Astrocyte (in vitro differentiated cells and primary cell): Measurements from ENCODE around the gene SH3D21. TPM values are rescaled to one million over a fixed set of nuclear protein-coding genes. Genes with fewer than 3 reads are reported as not detected.

Experiments used
- DNase-seq: peaks from one replicate; pipeline ENCODE4 v3.0.0-alpha.2; 2010; ENCODE audit warnings: low read depth
- FAIRE-seq: peaks from 2 replicates; lab custom pipeline; 2011; peaks lifted over from hg19 to GRCh38; lab: Jason Lieb, UNC
- H2AFZ ChIP-seq: 2 replicates; pipeline ENCODE4 v1.6.0; 2012; ENCODE audit warnings: low read depth, low read length, inconsistent platforms
- H3K27ac ChIP-seq: 2 replicates; pipeline ENCODE4 v1.5.1; 2011; ENCODE audit warnings: low read depth, low read length, inconsistent platforms
- H3K27me3 ChIP-seq: 2 replicates; pipeline ENCODE4 v1.6.0; 2011; ENCODE audit warnings: low read length, inconsistent platforms; ENCODE audit not compliant: insufficient read depth
- H3K36me3 ChIP-seq: 2 replicates; pipeline ENCODE4 v1.5.1; 2011; ENCODE audit warnings: low read length, inconsistent platforms; ENCODE audit not compliant: insufficient read depth
- H3K4me1 ChIP-seq: 2 replicates; pipeline ENCODE4 v1.5.1; 2011; ENCODE audit warnings: low read length, inconsistent platforms; ENCODE audit not compliant: insufficient read depth
- H3K4me2 ChIP-seq: 2 replicates; pipeline ENCODE4 v1.6.0; 2012; ENCODE audit warnings: low read length, inconsistent platforms
- H3K4me3 ChIP-seq: 2 replicates; pipeline ENCODE4 v1.5.1; 2011; ENCODE audit warnings: low read depth, mild to moderate bottlenecking, low read length, inconsistent platforms; ENCODE audit not compliant: insufficient read depth
- H3K79me2 ChIP-seq: 2 replicates; pipeline ENCODE4 v1.6.0; 2012; ENCODE audit warnings: mild to moderate bottlenecking, low read length, inconsistent platforms; ENCODE audit not compliant: insufficient read depth
- H3K9ac ChIP-seq: 2 replicates; pipeline ENCODE4 v1.6.0; 2012; ENCODE audit warnings: mild to moderate bottlenecking, low read length, inconsistent platforms
- H3K9me3 ChIP-seq: 2 replicates; pipeline ENCODE4 v1.5.1; 2012; ENCODE audit warnings: low read depth, mild to moderate bottlenecking, low read length, inconsistent platforms; ENCODE audit not compliant: insufficient read depth
- H4K20me1 ChIP-seq: 2 replicates; pipeline ENCODE4 v1.6.0; 2012; ENCODE audit warnings: low read length, inconsistent platforms; ENCODE audit not compliant: insufficient read depth
- H3K27ac Mint-ChIP-seq: one replicate; pipeline ENCODE4 v1.8.0; 2021; ENCODE audit warnings: mild to moderate bottlenecking, mixed read lengths; ENCODE audit not compliant: unreplicated experiment
- H3K27me3 Mint-ChIP-seq: one replicate; pipeline ENCODE4 v1.8.0; 2021; ENCODE audit warnings: low read depth, mixed read lengths; ENCODE audit not compliant: unreplicated experiment
- H3K36me3 Mint-ChIP-seq: one replicate; pipeline ENCODE4 v1.8.0; 2021; ENCODE audit warnings: low read depth, mixed read lengths; ENCODE audit not compliant: unreplicated experiment
- H3K4me1 Mint-ChIP-seq: one replicate; pipeline ENCODE4 v1.8.0; 2021; ENCODE audit warnings: low read depth, mixed read lengths; ENCODE audit not compliant: unreplicated experiment
- H3K4me3 Mint-ChIP-seq: one replicate; pipeline ENCODE4 v1.8.0; 2021; ENCODE audit warnings: mild to moderate bottlenecking, moderate library complexity, mixed read lengths; ENCODE audit not compliant: unreplicated experiment
- H3K9me3 Mint-ChIP-seq: one replicate; pipeline ENCODE4 v1.8.0; 2021; ENCODE audit warnings: mild to moderate bottlenecking, mixed read lengths; ENCODE audit not compliant: unreplicated experiment
- CTCF ChIP-seq: IDR thresholded peaks from 2 replicates; pipeline ENCODE4 v1.5.1; 2011; ENCODE audit warnings: low read depth, mild to moderate bottlenecking, inconsistent platforms, low read length, moderate library complexity; ENCODE audit not compliant: insufficient read depth
- EZH2 ChIP-seq: IDR thresholded peaks from 2 replicates; pipeline ENCODE4 v1.6.1; 2012; ENCODE audit warnings: mild to moderate bottlenecking, low read length, inconsistent platforms; ENCODE audit not compliant: insufficient read depth
- total RNA-seq: library from RNA; stranded (reverse); gene quantifications from 2 replicates; pipeline ENCODE4 v1.2.1, GENCODE V29; 2021

Gene SH3D21
- total RNA-seq, 1 donor from 2014 or later, result 13.6 TPM

- DNase-seq (no peak), FAIRE-seq (no peak)
- Histone ChIP-seq H3K9me3 (no peaks in the 10 kb centered on the region), H3K4me3 (no peak overlapping the region), H3K27ac (no peak overlapping the region), H3K9ac (no peak overlapping the region), H4K20me1 (peaks cover 40% of the 10 kb centered on the region), H3K4me2 (no peak overlapping the region), H3K79me2 (peaks cover 66% of the 10 kb centered on the region), H2AFZ (no peak overlapping the region), H3K27me3 (no peaks in the 10 kb centered on the region), H3K36me3 (peaks cover 28% of the 10 kb centered on the region), H3K4me1 (no peaks in the 10 kb centered on the region)
- Mint-ChIP-seq H3K4me3 (no peak overlapping the region), H3K27ac (no peak overlapping the region), H3K36me3 (peaks cover 31% of the 10 kb centered on the region), H3K9me3 (peaks cover 2% of the 10 kb centered on the region), H3K27me3 (no peaks in the 10 kb centered on the region), H3K4me1 (peaks cover 12% of the 10 kb centered on the region)
- TF ChIP-seq CTCF (no peak), EZH2 (no peak)
Observed at GRCh38 chr1:36359911-36360550, 53.9 kb downstream of the SH3D21 start.

- Mint-ChIP-seq H3K4me1 (peaks cover 40% of the 10 kb centered on the region), H3K27me3 (no peaks in the 10 kb centered on the region), H3K36me3 (peaks cover 15% of the 10 kb centered on the region), H3K4me3 (peak overlapping the region; percentile 35), H3K27ac (peak overlapping the region; percentile 79), H3K9me3 (no peaks in the 10 kb centered on the region)
- peaks cover 22% of the 10 kb centered on the region for H3K4me1 ChIP-seq
- DNase-seq (peak; percentile 29), FAIRE-seq (no peak)
- no peaks in the 10 kb centered on the region for H3K9me3 ChIP-seq
- H3K79me2 ChIP-seq, result peaks cover 90% of the 10 kb centered on the region
- H4K20me1 ChIP-seq, result peaks cover 61% of the 10 kb centered on the region
- peaks cover 13% of the 10 kb centered on the region for H3K36me3 ChIP-seq
- no peak overlapping the region for H2AFZ ChIP-seq
- no peaks in the 10 kb centered on the region for H3K27me3 ChIP-seq
- TF ChIP-seq EZH2 (no peak), CTCF (no peak)
- no peak overlapping the region for H3K4me2 ChIP-seq
- H3K9ac ChIP-seq, result no peak overlapping the region
- H3K27ac ChIP-seq, result no peak overlapping the region
- H3K4me3 ChIP-seq, result no peak overlapping the region
Observed at GRCh38 chr1:36365381-36365780, 59.2 kb downstream of the SH3D21 start.

- Mint-ChIP-seq H3K36me3 (peaks cover 13% of the 10 kb centered on the region), H3K4me1 (peaks cover 40% of the 10 kb centered on the region), H3K27ac (peak overlapping the region; percentile 83), H3K9me3 (no peaks in the 10 kb centered on the region), H3K27me3 (no peaks in the 10 kb centered on the region), H3K4me3 (no peak overlapping the region)
- peak overlapping the region; percentile 33 for H3K9ac ChIP-seq
- H3K36me3 ChIP-seq, result peaks cover 13% of the 10 kb centered on the region
- DNase-seq (peak; percentile 50), FAIRE-seq (no peak)
- H3K79me2 ChIP-seq, result peaks cover 91% of the 10 kb centered on the region
- H3K27me3 ChIP-seq, result no peaks in the 10 kb centered on the region
- peaks cover 56% of the 10 kb centered on the region for H4K20me1 ChIP-seq
- peaks cover 22% of the 10 kb centered on the region for H3K4me1 ChIP-seq
- no peak for TF ChIP-seq EZH2
- TF ChIP-seq CTCF, result no peak
- H3K4me3 ChIP-seq, result no peak overlapping the region
- peak overlapping the region; percentile 68 for H3K4me2 ChIP-seq
- H2AFZ ChIP-seq, result no peak overlapping the region
- H3K27ac ChIP-seq, result peak overlapping the region; percentile 29
- no peaks in the 10 kb centered on the region for H3K9me3 ChIP-seq
Observed at GRCh38 chr1:36366091-36366661, 60.0 kb downstream of the SH3D21 start.
